ENCODE results near the gene RANBP9. TPM values are rescaled to one million over a fixed set of nuclear protein-coding genes. Genes with fewer than 3 reads are reported as not detected.

Gene RANBP9
- total RNA-seq, 1 experiment from 2014 or later: 22.7 TPM

- Histone ChIP-seq H3K27me3 (no peaks in the 10 kb centered on the region), H3K4me3 (no peak overlapping the region), H3K4me1 (no peaks in the 10 kb centered on the region), H3K36me3 (0 out of 2 replicates have a peak, but pooled peaks cover 3% of the 10 kb centered on the region), H3K27ac (no peak overlapping the region), H3K9me3 (replicated peaks) (no peaks in the 10 kb centered on the region; the same call in 1 of the 2 replicates)
- DNase-seq: no peak
These were observed 35.0 kb downstream of the RANBP9 start for GRCh38 chr6:13676551-13677156.

- Histone ChIP-seq H3K27ac (no peak overlapping the region), H3K36me3 (no peaks in the 10 kb centered on the region; the same call in 1 of the 2 replicates), H3K4me1 (no peaks in the 10 kb centered on the region), H3K4me3 (no peak overlapping the region), H3K27me3 (no peaks in the 10 kb centered on the region), H3K9me3 (replicated peaks) (no peaks in the 10 kb centered on the region; the same call in 1 of the 2 replicates)
- DNase-seq: no peak
These were observed 37.0 kb downstream of the RANBP9 start for GRCh38 chr6:13674533-13675190.

GRCh38 chr6:13673825-13674444, 37.7 kb downstream of the RANBP9 start:
- Histone ChIP-seq H3K27ac (no peak overlapping the region), H3K4me1 (no peaks in the 10 kb centered on the region), H3K27me3 (no peaks in the 10 kb centered on the region), H3K36me3 (no peaks in the 10 kb centered on the region; the same call in 1 of the 2 replicates), H3K4me3 (no peak overlapping the region), H3K9me3 (replicated peaks) (no peaks in the 10 kb centered on the region; the same call in 1 of the 2 replicates)
- DNase-seq: no peak

GRCh38 chr6:13673368-13673767, 38.3 kb downstream of the RANBP9 start:
- no peaks in the 10 kb centered on the region; the same call in 1 of the 2 replicates for H3K9me3 ChIP-seq (replicated peaks)
- no peaks in the 10 kb centered on the region for H3K27me3 ChIP-seq
- DNase-seq: no peak
- H3K4me1 ChIP-seq: no peaks in the 10 kb centered on the region
- no peak overlapping the region for H3K4me3 ChIP-seq
- H3K27ac ChIP-seq: no peak overlapping the region
- no peaks in the 10 kb centered on the region; the same call in 1 of the 2 replicates for H3K36me3 ChIP-seq

GRCh38 chr6:13672904-13673303, 38.7 kb downstream of the RANBP9 start:
- H3K4me1 ChIP-seq: no peaks in the 10 kb centered on the region
- H3K27ac ChIP-seq: no peak overlapping the region
- DNase-seq: no peak
- no peaks in the 10 kb centered on the region; the same call in 1 of the 2 replicates for H3K36me3 ChIP-seq
- no peaks in the 10 kb centered on the region; the same call in 1 of the 2 replicates for H3K9me3 ChIP-seq (replicated peaks)
- H3K27me3 ChIP-seq: no peaks in the 10 kb centered on the region
- no peak overlapping the region for H3K4me3 ChIP-seq

- Histone ChIP-seq H3K27me3 (no peaks in the 10 kb centered on the region), H3K36me3 (no peaks in the 10 kb centered on the region; the same call in 1 of the 2 replicates), H3K4me1 (no peaks in the 10 kb centered on the region), H3K27ac (no peak overlapping the region), H3K9me3 (replicated peaks) (no peaks in the 10 kb centered on the region; the same call in 1 of the 2 replicates), H3K4me3 (no peak overlapping the region)
- no peak for DNase-seq
These were observed 40.0 kb downstream of the RANBP9 start for GRCh38 chr6:13671548-13672127.

- no peaks in the 10 kb centered on the region; the same call in 1 of the 2 replicates for H3K36me3 ChIP-seq
- H3K4me1 ChIP-seq: no peaks in the 10 kb centered on the region
- no peaks in the 10 kb centered on the region for H3K9me3 ChIP-seq (replicated peaks)
- H3K27ac ChIP-seq: no peak overlapping the region
- no peak overlapping the region for H3K4me3 ChIP-seq
- DNase-seq: no peak
- H3K27me3 ChIP-seq: no peaks in the 10 kb centered on the region
These were observed 42.2 kb downstream of the RANBP9 start for GRCh38 chr6:13669476-13669875.

- no peak overlapping the region for H3K27ac ChIP-seq
- H3K27me3 ChIP-seq: no peaks in the 10 kb centered on the region
- no peak overlapping the region for H3K4me3 ChIP-seq
- DNase-seq: no peak
- no peaks in the 10 kb centered on the region for H3K4me1 ChIP-seq
- no peaks in the 10 kb centered on the region; the same call in 1 of the 2 replicates for H3K36me3 ChIP-seq
- no peaks in the 10 kb centered on the region for H3K9me3 ChIP-seq (replicated peaks)
These were observed 43.2 kb downstream of the RANBP9 start for GRCh38 chr6:13668291-13668928.

GRCh38 chr6:13667655-13668054, 44.0 kb downstream of the RANBP9 start:
- no peaks in the 10 kb centered on the region for H3K27me3 ChIP-seq
- no peaks in the 10 kb centered on the region; the same call in 1 of the 2 replicates for H3K36me3 ChIP-seq
- H3K27ac ChIP-seq: no peak overlapping the region
- no peaks in the 10 kb centered on the region for H3K4me1 ChIP-seq
- no peak overlapping the region for H3K4me3 ChIP-seq
- no peak for DNase-seq
- H3K9me3 ChIP-seq (replicated peaks): no peaks in the 10 kb centered on the region

GRCh38 chr6:13666194-13667105, 45.2 kb downstream of the RANBP9 start:
- H3K4me1 ChIP-seq: no peaks in the 10 kb centered on the region
- H3K27me3 ChIP-seq: no peaks in the 10 kb centered on the region
- H3K9me3 ChIP-seq (replicated peaks): no peaks in the 10 kb centered on the region
- no peak for DNase-seq
- H3K4me3 ChIP-seq: no peak overlapping the region
- H3K27ac ChIP-seq: no peak overlapping the region
- no peaks in the 10 kb centered on the region; the same call in 1 of the 2 replicates for H3K36me3 ChIP-seq

- Histone ChIP-seq H3K27me3 (no peaks in the 10 kb centered on the region), H3K27ac (no peak overlapping the region), H3K4me1 (no peaks in the 10 kb centered on the region), H3K4me3 (no peak overlapping the region), H3K9me3 (replicated peaks) (no peaks in the 10 kb centered on the region), H3K36me3 (no peaks in the 10 kb centered on the region)
- no peak for DNase-seq
These were observed 46.8 kb downstream of the RANBP9 start for GRCh38 chr6:13664703-13665352.

- Histone ChIP-seq H3K27ac (no peak overlapping the region), H3K4me1 (no peaks in the 10 kb centered on the region), H3K9me3 (replicated peaks) (no peaks in the 10 kb centered on the region), H3K27me3 (no peaks in the 10 kb centered on the region), H3K36me3 (no peaks in the 10 kb centered on the region), H3K4me3 (no peak overlapping the region)
- DNase-seq: no peak
These were observed 47.6 kb downstream of the RANBP9 start for GRCh38 chr6:13663986-13664385.

GRCh38 chr6:13662651-13663334, 48.8 kb downstream of the RANBP9 start:
- Histone ChIP-seq H3K27me3 (no peaks in the 10 kb centered on the region), H3K4me3 (no peak overlapping the region), H3K4me1 (no peaks in the 10 kb centered on the region), H3K9me3 (replicated peaks) (no peaks in the 10 kb centered on the region), H3K27ac (no peak overlapping the region), H3K36me3 (no peaks in the 10 kb centered on the region; the same call in 1 of the 2 replicates)
- DNase-seq: no peak

Measured in SJCRH30 (cell line).